H1 (cell line): ENCODE results near the gene ITGA8.

Experiments
- EP300 ChIP-seq, 2 experiments: IDR thresholded peaks; 1 replicate in 1 of 2; 2 replicates in 1 of 2; pipeline ENCODE4 v1.6.1; 2011 to 2012; ENCODE audit warnings: low read depth in 2 of 2, low read length in 2 of 2, mild to moderate bottlenecking in 2 of 2, borderline replicate concordance in 1 of 2, inconsistent platforms in 1 of 2, moderate library complexity in 1 of 2
- GABPA ChIP-seq: IDR thresholded peaks from 2 replicates; pipeline ENCODE4 v1.6.1; 2011; ENCODE audit warnings: mild to moderate bottlenecking, low read length, moderate library complexity, borderline replicate concordance; ENCODE audit not compliant: insufficient read depth

- TF ChIP-seq GABPA, result no peak
- TF ChIP-seq EP300 (IDR thresholded peaks at IDR 0.05; ENCODE audit: borderline replicate concordance in 1 of 2, low read depth in 2 of 2, low read length in 2 of 2), result no peak
Measured at GRCh38 chr10:15760681-15761080, 41.0 kb upstream of the ITGA8 start.
